ENCODE measurements around the gene AFAP1.

DNA sequence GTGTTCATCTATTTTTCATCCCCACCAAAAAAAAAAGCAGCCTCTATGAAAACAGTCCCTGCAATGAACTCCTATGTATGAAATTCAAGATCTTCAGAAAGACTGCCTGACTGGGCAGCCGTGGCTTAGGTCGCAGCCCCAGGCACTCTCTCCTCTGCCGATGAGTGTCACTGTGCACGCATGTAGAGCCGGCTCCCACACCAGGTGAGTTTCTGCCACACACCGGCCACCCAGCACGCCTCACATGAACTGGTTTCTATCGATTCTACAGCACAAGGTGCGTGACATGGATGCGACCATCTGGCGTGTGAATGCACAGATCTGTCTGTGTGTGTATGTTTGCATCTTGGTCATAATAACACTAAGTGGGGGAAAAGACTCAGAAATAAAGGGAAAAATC is 140.4 kb downstream of the AFAP1 start:
- TF ChIP-seq, protein P1, sequence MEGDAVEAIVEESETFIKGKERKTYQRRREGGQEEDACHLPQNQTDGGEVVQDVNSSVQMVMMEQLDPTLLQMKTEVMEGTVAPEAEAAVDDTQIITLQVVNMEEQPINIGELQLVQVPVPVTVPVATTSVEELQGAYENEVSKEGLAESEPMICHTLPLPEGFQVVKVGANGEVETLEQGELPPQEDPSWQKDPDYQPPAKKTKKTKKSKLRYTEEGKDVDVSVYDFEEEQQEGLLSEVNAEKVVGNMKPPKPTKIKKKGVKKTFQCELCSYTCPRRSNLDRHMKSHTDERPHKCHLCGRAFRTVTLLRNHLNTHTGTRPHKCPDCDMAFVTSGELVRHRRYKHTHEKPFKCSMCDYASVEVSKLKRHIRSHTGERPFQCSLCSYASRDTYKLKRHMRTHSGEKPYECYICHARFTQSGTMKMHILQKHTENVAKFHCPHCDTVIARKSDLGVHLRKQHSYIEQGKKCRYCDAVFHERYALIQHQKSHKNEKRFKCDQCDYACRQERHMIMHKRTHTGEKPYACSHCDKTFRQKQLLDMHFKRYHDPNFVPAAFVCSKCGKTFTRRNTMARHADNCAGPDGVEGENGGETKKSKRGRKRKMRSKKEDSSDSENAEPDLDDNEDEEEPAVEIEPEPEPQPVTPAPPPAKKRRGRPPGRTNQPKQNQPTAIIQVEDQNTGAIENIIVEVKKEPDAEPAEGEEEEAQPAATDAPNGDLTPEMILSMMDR (optimal IDR thresholded peaks at IDR 0.05 in 1 of 3, IDR thresholded peaks at IDR 0.05 in 1 of 3, conservative IDR thresholded peaks at IDR 0.05 in 1 of 3; ENCODE audit: extremely low read depth in 1 of 3, insufficient read depth in 2 of 3, low read length in 3 of 3), result no peak
- TF ChIP-seq EZH2 (IDR thresholded peaks at IDR 0.05; ENCODE audit: low read length), result no peak
